ENCODE results near the gene CBLC.
"Not testable (repeated sequence)": the region's sequence is repeated elsewhere in the genome, so short reads cannot be mapped to it uniquely, and the experiment has no call there.

The CBLC gene

DNA sequence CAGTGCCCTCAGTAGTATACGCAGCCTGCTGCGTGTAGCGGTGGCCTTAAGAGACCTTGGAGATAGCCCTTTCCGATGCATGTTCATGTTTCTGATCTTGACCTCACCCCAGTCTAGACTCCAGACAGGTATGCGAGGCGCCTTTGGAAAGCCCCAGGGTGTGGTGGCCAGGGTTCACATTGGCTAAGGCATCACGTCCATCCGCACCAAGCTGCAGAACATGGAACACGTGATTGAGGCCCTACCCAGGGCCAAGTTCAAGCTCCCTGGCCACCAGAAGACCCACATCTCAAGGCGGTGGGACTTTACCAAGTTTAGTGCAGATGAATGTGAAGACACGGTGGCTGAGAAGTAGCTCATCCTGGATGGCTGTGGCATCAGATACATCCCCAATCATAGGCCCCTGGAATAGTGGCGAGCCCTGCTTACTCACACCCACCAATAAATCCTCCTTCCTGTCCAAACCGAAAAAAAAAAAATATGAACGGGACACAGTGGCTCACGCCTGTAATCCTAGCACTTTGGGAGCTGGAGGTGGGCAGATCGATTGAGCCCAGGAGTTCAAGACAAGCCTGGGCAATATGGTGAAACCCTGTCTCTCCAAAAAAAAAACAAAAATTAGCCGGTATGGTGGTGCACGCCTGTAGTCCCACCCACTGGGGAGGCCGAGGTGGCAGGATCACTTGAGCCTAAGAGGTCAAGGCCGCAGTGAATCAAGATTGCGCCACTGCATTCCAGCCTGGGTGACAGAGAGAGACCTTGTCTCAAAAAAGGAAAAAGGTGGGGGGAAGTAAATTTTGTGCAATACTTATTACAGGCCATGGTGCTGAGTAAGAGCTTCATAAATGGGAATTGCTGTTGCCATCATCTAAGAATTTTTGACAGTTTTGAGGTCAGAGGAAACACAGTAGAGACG lies 12.4 kb upstream of the CBLC start:
- no peak for DNase-seq

DNA sequence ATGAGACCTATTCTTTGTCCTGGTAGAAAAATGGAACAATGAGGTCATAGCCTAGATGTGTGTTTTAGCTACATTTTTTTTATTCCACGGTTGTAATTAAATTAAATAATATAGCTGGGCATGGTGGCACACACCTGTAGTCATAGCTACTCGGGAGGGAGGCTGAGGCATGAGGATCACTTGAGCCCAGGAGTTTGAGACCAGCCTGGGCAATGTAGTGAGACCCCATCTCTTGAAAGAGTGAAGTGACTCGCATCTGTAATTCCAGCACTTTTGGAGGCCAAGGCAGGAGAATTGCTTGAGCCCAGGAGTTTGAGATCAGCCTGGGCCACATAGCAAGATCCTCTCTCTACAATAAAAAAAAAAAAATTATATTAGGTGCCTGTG lies 11.7 kb upstream of the CBLC start:
- no peak for DNase-seq

- DNase-seq: no peak
Measured at GRCh38 chr19:44767295-44768180, 10.2 kb upstream of the CBLC start.

- peak in 12 of 14 donors; percentile 3 to 63 (median 30) for DNase-seq
Measured at GRCh38 chr19:44770550-44771257, 7.0 kb upstream of the CBLC start.

DNA sequence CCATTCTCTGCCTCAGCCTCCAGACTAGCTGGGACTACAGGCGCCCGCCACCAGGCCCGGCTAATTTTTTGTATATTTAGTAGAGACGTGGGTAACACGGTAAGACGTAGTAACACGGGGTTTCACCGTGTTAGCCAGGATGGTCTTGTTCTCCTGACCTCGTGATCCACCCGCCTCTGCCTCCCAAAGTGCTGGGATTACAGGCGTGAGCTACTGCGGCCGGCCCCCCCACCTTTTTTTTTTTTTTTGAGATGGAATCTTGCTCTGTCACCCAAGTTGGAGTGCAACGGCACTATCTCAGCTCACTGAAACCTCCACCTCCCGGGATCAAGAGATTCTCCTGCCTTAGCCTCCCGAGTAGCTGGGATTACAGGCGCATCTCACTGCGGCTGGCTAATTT lies 5.5 kb upstream of the CBLC start:
- DNase-seq: not testable (repeated sequence)

DNA sequence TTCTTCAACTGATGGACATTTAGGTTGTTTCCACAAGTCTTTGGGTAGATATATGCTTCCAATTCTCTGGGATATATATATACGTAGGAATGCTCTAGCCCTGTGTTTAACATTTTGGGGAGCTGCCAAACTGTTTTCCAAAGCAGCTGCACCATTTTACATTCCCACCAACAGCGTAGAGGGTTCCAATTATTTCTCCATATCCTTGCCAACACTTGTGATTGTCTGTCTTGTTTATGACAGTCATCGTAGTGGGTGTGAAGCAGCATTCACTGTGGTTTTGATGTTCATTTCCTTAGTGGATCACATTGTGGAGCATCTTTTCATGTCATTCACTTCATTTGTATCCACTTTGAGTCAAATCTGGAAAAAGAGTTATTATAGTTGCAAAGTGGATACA lies 4.7 kb upstream of the CBLC start:
- DNase-seq: no peak

GRCh38 chr19:44775676-44776240 lies 1.9 kb upstream of the CBLC start:
- no peak for DNase-seq

- DNase-seq: no peak
Measured at GRCh38 chr19:44776402-44777096, 1.1 kb upstream of the CBLC start.

- no peak for DNase-seq
Measured at GRCh38 chr19:44779150-44779549, 1.5 kb downstream of the CBLC start.

DNA sequence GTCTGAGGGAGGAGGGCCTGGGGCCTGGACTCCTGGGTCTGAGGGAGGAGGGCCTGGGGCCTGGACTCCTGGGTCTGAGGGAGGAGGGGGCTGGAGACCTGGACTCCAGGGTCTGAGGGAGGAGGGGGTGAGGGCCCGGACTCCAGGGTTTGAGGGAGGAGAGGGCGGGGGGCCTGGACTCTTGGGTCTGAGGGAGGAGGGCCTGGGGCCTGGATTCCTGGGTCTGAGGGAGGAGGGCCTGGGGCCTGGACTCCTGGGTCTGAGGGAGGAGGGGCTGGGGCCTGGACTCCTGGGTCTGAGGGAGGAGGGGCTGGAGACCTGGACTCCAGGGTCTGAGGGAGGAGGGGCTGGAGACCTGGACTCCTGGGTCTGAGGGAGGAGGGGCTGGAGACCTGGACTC lies 4.0 kb downstream of the CBLC start:
- DNase-seq: not testable (repeated sequence)

DNA sequence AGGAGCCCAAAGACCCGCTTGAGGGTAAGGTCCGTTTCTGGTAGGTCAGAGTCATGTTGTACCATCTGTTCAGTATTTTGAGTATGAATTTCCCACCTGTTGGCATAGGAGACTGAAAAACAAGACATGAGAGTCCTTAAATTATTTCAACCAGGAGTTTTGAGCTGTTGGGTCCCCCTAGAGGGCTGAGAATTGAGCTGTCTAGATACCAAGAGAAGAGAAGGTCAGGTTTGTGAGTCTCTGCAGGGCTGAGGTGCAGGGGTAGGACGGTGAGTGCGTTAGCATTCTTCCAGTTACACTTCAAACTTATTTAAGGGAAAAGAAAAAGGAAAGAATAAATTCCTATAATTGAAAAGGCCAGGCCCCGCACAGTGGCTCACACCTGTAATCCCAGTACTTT lies 5.0 kb downstream of the CBLC start:
- DNase-seq: no peak

DNA sequence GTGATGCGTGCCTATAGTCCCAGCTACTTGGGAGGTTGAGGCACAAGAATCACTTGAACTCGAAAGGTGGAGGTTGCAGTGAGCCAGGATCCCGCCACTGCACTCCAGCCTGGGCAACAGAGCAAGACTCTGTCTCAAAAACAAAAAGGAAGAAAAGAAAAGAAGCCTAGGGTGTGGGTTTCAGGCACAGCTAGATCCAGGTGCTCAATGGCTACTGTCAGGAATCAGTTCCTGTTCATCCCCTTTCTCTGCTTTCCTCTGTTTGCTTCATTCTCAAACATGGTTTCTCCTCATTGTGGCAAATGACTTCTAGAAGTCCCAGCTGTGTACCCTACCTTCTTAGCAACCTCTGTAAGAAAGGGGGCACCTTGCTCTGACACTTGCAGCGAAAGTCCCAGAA lies 5.9 kb downstream of the CBLC start:
- DNase-seq: no peak

- DNase-seq: no peak
Measured at GRCh38 chr19:44785271-44785670, 7.6 kb downstream of the CBLC start.

DNA sequence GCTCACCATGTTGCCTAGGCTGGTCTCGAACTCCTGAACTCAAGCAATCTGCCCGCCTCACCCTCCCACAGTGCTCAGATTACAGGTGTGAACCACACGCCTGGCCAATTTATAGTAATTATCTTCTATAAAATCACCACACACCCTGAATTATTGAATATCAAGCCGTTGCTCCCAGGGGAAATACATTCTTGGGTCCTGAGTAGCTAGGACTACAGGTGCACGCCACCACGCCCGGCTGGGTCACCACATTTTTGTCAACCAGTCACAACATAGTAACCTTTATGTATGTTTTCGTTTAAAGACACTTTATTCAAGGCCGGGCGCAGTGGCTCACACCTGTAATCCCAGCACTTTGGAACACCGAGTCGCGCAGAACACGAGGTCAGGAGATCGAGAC lies 8.3 kb downstream of the CBLC start:
- DNase-seq: no peak

- no peak for DNase-seq
Measured at GRCh38 chr19:44788971-44789370, 11.3 kb downstream of the CBLC start.

- DNase-seq: no peak
Measured at GRCh38 chr19:44789943-44790483, 12.3 kb downstream of the CBLC start.

DNA sequence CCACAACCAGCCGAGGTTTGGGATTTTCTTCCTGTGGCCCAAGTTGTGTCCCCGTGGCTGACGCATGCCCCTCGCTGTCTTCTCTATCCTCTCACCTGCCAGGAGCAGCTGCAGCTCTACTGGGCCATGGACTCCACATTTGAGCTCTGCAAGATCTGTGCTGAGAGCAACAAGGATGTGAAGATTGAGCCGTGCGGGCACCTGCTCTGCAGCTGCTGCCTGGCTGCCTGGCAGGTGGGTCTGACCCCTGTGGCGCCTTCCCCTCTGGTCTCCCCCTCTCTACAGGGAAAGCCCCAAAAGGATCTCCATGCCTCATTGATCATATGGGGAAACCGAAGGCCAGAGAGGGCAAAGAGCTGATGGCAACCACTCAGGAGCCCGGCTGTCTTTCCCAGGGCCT lies 14.6 kb downstream of the CBLC start:
- DNase-seq: no peak

DNA sequence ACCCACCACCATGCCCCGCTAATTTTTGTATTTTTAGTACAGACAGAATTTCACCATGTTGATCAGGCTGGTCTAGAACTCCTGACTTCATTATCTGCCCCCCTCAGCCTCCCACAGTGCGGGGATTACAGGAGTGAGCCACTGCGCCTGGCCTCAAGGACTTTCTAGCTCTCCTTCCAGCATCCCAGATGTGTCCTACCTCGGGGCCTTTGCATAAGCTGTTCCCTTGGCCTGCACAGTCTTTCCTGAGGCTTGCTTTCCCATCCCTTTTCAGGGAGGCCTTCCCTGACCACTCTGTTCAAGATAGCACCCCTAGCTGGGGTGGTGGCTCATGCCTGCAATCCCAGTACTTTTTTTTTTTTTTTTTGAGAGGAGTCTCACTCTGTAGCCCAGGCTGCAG lies 16.9 kb downstream of the CBLC start:
- DNase-seq: no peak

DNA sequence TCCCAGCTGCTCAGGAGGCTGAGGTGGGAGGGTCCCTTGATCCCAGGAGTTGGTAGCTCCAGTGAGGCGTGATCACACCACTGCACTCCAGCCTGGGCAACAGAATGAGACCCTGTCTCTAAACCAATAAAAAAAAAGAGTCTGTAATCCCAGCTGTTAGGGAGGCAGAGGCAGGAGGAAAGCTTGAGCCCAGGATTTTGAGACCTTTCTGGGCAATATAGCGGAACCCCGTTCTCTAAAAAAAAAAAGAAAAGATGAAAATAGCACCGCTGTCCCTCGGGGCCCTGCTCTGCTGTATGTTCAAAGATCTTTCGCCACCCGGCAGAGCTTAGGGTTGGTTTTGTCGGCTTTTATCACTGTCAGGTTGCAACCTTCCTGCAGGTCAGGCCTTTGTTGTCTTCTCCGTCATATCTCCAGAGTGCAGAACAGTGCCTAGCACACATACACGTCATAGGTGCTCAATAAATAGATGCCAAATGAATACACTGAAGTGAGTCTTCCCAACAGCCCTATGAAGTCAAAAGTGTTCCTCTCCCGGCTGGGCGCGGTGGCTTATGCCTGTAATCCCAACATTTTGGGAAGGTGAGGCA lies 17.8 kb downstream of the CBLC start:
- no peak for DNase-seq

DNA sequence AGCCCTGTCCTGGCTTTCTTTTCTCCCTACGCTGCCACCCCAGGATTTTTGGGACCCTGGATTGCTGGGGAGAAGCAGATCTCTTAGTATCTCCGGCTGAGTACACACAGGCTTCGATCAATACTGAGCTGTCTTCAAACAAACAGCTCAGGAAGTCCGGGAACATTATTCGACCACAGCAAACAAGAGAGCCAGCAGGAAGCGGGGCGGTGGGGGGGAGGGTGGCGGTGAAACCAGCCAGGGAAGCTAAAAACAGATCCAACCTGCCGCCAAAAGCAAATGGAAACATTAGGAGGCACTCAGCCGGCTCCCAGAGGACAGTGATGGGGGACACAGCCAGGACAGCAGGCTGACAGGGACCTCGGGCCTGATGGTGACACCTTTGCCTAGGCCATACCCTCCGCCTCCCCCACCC lies 19.0 kb downstream of the CBLC start:
- DNase-seq: peak in 2 of 14 donors; percentile 2 to 8
